ENCODE results near the gene RAPH1.
"Not testable (repeated sequence)": the region's sequence is repeated elsewhere in the genome, so short reads cannot be mapped to it uniquely, and the experiment has no call there.

The RAPH1 gene

GRCh38 chr2:203547356-203547755 lies 12.3 kb upstream of the RAPH1 start:
- DNase-seq (ENCODE audit: low read depth in 1 of 2, low spot score in 1 of 2), result no peak

- no peak for DNase-seq (ENCODE audit: low read depth in 1 of 2, low spot score in 1 of 2)
These were observed 9.3 kb upstream of the RAPH1 start for GRCh38 chr2:203544402-203544801.

- no peak for DNase-seq (ENCODE audit: low read depth in 1 of 2, low spot score in 1 of 2)
These were observed 8.8 kb upstream of the RAPH1 start for GRCh38 chr2:203543898-203544328.

DNA sequence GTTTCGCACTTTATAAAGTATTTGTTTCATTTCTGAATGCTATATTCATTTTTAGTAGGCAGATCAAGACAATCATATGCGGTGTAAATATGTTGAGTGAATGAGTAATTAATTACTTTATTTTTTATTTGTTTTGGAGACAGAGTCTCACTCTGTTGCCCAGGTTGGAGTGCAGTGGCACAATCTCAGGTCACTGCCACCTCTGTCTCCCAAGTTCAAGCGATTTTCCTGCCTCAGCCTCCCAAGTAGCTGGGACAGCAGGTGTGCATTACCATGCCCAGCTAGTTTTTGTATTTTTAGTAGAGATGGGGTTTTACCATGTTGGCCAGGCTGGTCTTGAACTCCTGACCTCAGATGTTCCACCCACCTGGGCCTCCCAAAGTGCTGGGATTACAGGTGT lies 5.5 kb upstream of the RAPH1 start:
- not testable (repeated sequence) for DNase-seq (ENCODE audit: low read depth in 1 of 2, low spot score in 1 of 2)

- DNase-seq (ENCODE audit: low read depth in 1 of 2, low spot score in 1 of 2), result not testable (repeated sequence)
These were observed 3.1 kb upstream of the RAPH1 start for GRCh38 chr2:203538237-203538636.

DNA sequence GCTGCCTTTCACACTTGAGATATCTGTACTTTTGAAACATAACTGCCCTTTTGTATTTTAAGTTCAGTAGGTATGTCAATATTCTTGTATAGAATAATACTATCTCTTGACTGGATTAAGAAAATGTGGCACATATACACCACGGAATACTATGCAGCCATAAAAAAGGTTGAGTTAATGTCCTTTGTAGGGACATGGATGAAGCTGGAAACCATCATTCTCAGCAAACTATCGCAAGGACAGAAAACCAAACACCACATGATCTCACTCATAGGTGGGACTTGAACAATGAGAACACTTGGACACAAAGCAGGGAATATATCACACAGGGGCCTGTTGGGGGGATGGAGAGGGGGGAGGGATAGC lies 1.5 kb upstream of the RAPH1 start:
- not testable (repeated sequence) for DNase-seq (ENCODE audit: low read depth in 1 of 2, low spot score in 1 of 2)

DNA sequence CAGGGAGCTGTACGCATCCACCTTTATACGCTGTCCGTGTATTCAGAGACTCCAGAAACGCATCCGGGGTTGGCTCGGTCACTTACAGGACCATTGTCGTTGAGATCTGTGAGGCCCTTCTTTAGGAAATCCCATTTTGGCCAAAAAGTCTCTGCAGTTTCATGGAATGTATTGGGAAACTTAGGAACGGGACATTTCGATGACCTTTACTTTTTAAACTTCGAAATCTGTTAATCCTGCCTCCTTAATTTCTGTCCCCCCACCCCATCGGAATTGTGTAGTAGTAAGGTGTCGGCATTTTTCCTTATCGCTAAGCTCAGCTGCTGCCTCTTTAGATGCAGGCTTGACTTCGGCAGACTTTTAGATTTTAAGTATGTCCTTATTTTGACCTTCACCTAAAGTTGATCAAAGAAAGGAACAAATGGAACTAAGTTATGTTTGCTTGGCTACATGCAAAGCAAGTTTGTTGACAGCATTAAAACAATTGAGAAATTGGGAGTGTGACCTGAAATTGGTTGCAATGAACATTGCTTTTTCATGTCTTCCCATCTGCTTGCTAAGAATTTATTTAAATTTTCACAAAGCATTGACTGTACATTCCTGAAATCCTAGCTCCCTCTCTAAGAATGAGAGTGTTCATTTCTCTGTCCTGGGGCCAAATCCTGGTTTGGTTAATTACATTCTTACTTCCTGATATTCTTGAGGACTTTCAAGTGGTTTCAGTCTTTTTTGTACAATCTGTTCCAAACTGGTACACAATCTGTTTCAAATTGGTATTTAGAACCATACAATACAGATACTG lies 884 bp upstream of the RAPH1 start:
- no peak for DNase-seq (ENCODE audit: low read depth in 1 of 2, low spot score in 1 of 2)

DNA sequence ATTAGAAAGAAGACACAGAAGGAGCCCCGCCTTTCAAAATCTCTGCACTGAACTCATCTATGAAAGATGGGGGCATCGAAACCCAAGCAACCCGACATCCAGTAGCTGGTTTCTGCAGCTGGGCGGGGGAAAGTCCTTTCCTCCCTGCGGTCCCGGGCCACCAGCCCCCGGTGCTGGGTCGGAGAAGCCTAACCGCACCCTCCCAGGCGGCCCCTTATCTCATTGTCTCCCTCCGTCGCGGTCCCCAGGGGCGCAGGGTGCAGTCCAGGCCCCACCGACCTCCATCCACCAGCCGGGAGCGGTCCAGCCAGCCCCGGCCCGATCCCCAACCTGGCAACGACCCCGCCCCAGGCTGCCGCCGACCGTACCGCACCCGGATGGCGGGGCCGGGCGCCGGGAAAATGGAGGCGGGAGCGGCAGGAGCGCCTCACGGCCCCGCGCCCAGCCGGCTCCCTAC lies 452 bp downstream of the RAPH1 start:
- no peak for DNase-seq (ENCODE audit: low read depth in 1 of 2, low spot score in 1 of 2)

- no peak for DNase-seq (ENCODE audit: low read depth in 1 of 2, low spot score in 1 of 2)
These were observed 1.2 kb downstream of the RAPH1 start for GRCh38 chr2:203533676-203534591.

DNA sequence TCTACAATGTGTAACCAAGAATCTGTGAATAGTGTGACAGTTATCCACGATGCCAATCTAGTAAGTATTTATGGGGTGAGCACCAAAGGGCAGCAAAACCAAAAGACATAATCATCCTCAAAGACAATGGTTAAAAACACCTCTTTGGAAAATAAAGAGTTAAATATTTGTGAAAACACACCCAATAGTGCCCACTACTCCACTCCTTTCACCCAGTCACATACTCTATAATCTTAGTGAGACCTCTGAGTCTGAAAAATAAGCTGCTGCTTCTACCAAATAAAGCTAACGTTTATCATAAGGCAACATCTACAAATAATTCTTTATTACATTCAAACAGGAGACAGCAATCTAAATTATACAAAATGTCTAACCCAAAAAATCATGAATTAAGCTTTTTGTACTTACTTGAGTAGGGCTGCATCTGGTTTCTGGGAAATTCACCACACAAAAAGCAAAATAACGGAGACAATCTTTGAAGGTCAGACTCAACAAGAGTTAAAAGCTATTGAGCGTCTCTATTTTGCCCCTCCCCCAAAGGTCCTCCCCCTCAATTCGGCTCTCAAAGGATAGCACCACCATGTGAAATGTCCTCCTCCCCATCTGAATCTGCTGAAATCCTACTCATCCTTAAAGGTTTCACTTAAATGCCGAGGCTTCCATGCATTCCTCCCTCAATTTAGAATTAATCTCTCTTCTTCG lies 2.0 kb downstream of the RAPH1 start:
- DNase-seq (ENCODE audit: low read depth in 1 of 2, low spot score in 1 of 2), result no peak

GRCh38 chr2:203527719-203528118 lies 7.4 kb downstream of the RAPH1 start:
- no peak for DNase-seq (ENCODE audit: low read depth in 1 of 2, low spot score in 1 of 2)

GRCh38 chr2:203513268-203513667 lies 21.8 kb downstream of the RAPH1 start:
- not testable (repeated sequence) for DNase-seq (ENCODE audit: low read depth in 1 of 2, low spot score in 1 of 2)

- no peak for DNase-seq (ENCODE audit: low read depth in 1 of 2, low spot score in 1 of 2)
These were observed 24.2 kb downstream of the RAPH1 start for GRCh38 chr2:203510941-203511305.

GRCh38 chr2:203510256-203510940 lies 24.7 kb downstream of the RAPH1 start:
- DNase-seq (ENCODE audit: low read depth in 1 of 2, low spot score in 1 of 2), result no peak

- DNase-seq (ENCODE audit: low read depth in 1 of 2, low spot score in 1 of 2), result not testable (repeated sequence)
These were observed 31.6 kb downstream of the RAPH1 start for GRCh38 chr2:203503460-203503859.

DNA sequence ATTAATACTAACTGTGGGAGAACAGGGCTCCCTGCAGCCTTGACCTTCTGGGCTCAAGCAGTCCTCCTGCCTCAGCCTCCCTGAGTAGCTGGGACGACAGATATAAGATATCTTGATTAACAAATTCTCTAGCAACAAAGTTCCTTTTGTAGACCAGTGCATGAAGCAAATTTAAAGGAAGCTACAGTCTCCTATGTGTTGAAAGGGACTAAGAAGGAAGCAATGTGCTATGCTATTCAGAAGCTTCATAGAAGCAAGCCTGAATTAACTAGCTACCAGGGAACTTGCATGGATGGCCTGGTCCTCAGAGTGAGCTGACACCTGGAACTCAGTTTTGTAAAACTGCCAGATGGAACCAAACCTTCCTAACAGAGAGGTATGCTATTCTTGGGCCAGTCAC lies 33.2 kb downstream of the RAPH1 start:
- no peak for DNase-seq (ENCODE audit: low read depth in 1 of 2, low spot score in 1 of 2)

GRCh38 chr2:203500951-203501350 lies 34.1 kb downstream of the RAPH1 start:
- no peak for DNase-seq (ENCODE audit: low read depth in 1 of 2, low spot score in 1 of 2)

- DNase-seq (ENCODE audit: low read depth in 1 of 2, low spot score in 1 of 2), result no peak
These were observed 34.8 kb downstream of the RAPH1 start for GRCh38 chr2:203500297-203500696.

- DNase-seq (ENCODE audit: low read depth in 1 of 2, low spot score in 1 of 2), result no peak
These were observed 36.9 kb downstream of the RAPH1 start for GRCh38 chr2:203498161-203498560.

DNA sequence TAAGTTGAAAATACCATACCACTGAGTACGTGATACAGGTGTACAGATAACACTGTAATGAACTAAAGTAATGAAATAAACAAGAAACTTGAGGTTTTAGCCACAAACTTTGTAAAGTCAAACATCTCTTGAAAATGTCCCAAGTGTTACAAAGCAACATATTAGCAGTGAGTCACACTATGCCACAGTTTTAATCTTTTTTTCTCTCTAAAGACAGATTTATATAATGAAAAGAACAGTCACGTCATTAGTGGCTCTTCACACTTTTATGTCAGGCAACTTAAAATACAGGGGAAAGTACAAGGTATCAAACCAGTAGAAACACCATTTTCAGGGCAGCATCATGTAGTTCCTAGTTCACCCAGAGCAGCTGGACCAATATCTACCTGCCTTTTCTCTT lies 42.1 kb downstream of the RAPH1 start:
- no peak for DNase-seq (ENCODE audit: low read depth in 1 of 2, low spot score in 1 of 2)

DNA sequence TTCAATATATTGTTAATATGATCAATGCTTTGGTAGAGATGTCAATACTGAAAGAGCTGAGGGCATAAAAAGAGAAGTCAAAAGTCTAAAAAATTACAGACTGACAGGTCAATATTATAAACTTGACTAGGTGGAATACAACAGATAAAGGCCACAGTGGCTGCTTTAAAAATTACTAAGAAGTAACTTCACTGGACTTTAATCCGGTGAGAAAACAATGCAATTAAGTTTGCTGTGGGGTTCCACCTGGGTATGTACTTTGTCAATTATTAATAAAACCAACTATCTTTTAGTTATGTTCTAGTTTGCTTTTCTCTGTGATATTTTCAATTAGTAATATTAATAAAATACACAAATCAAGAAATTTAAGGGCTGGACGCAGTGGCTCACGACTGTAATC lies 44.7 kb downstream of the RAPH1 start:
- no peak for DNase-seq (ENCODE audit: low read depth in 1 of 2, low spot score in 1 of 2)
